GM21526 (cell line): ENCODE data around the gene MICU1.
A peak's percentile ranks its signal among the peaks of the same experiment; 100 is the strongest.
"Not testable (repeated sequence)": the region's sequence is repeated elsewhere in the genome, so short reads cannot be mapped to it uniquely, and the experiment has no call there.

Source experiments
- ATAC-seq: cut with Tn5 transposase; IDR thresholded peaks from one replicate; pipeline ENCODE4 v1.9.1; 2021; ENCODE audit warnings: moderate library complexity; ENCODE audit not compliant: unreplicated experiment, low FRiP score

The MICU1 gene, protein sequence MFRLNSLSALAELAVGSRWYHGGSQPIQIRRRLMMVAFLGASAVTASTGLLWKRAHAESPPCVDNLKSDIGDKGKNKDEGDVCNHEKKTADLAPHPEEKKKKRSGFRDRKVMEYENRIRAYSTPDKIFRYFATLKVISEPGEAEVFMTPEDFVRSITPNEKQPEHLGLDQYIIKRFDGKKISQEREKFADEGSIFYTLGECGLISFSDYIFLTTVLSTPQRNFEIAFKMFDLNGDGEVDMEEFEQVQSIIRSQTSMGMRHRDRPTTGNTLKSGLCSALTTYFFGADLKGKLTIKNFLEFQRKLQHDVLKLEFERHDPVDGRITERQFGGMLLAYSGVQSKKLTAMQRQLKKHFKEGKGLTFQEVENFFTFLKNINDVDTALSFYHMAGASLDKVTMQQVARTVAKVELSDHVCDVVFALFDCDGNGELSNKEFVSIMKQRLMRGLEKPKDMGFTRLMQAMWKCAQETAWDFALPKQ

DNA sequence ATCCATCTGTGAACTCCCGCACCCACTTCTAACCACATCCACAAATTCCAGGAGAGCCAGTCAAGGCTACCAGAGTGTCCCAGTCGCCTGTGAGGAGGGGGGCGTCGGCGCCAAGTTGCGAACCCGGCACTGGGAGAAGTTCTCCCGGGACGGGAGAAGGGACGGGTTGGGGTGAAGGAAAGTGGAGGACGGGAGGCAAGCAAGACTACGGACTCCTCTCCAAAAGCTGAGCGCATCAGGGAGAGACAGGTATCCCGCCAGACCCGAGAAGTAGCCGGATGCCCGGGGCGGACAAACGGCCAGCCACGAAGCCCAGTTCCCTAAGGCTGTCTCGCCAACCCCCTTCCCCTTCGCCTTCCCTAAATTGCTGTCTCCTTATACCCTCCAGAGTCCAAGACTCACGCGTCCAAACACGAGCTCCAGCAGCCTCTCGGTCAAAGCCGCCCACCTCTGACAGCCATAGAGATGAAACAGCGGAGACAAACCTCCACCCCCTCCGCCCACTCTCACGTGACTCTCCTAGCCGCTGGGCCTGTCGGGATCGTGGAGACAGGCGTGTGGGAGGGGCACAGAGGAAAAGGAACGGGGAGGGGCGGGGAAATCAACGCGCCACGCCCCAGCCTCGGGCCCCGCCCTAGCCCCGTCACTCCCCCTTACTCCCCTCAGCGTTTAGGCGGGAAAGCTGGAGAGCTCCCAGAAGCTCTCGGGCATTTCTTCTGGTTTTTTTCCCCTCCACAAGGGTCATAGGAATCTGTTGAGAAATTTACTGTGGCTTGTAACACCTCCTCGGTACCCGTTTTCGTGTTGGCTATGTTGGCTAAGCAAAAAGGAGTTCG is at the start of gene MICU1:
MICU1 (minus strand) TSS at position 472 of the 836 bp plus-strand sequence. CDS start 59,286 bp downstream, outside the sequence.
- ATAC-seq: peak; percentile 94

DNA sequence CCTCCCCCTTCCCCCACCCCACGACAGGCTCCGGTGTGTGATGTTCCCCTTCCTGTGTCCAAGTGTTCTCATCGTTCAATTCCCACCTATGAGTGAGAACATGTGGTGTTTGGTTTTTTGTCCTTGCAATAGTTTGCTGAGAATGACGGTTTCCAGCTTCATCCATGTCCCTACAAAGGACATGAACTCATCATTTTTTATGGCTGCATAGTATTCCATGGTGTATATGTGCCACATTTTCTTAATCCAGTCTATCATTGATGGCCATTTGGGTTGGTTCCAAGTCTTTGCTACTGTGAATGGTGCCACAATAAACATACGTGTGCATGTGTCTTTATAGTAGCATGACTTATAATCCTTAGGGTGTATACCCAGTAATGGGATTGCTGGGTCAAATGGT is 48.3 kb upstream of the MICU1 start:
- not testable (repeated sequence) for ATAC-seq

DNA sequence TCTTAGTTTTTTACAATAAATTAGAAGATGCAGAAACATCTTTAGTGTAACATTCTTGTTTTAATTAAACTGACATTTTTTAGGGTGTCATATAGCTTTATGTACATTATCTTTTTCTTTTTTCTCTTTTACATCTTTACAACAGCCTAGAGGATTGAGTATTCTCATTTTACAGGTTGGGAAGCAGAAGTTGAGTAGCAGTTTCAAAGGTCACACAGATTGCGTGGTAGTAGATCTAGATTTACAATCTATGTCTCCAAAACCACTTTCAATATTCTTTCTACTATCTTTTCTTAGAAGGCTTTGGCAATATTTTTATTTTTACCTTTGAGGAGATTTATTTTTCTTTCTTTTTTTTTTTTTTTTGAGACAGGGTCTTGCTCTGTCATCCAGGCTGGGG is 47.4 kb upstream of the MICU1 start:
- no peak for ATAC-seq

DNA sequence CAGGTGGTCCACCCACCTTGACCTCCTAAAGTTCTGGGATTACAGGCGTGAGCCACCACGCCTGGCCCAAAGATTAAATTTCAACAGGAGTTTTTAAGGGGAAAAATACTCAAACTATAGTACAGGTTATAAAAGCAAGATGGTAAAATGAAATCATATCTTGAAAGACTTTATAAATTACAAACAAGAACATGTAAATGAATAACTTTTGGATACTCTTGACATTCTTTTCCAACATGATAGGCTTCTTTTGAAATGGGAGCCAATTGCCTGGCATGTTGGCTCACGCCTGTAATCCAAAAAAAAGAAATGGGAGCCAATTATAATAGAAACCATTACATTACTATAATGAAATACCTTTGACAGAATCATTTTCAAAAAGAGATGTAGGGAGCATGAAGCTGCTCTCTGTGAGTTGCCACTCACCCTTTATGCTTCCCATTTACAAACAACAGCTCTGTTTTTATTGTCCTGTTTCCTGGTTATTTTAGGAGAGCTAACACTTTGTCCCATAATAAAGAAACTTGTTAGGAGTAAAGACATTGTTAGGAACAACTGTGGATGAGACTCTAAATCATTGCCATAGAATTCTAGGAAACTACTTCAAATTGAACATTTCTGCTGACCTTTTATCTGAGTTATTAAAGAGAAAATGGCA is 41.5 kb upstream of the MICU1 start:
- no peak for ATAC-seq

DNA sequence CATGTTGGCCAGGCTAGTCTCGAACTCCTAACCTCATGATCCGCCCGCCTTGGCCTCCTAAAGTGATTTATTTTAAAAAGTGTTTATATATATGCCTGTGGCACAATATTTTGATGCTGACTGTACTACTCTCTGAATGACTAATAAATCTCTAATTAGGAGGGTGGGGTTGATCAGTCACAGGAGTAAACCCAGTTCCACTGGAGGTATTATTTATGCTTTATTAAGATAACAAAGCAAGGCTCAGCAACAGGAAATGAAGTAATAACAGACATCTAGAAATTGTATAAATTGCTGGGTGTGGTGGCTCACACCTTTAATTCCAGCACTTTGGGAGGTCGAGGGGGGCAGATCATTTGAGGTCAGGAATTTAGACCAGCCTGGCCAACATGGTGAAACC is 40.0 kb upstream of the MICU1 start:
- ATAC-seq: no peak

DNA sequence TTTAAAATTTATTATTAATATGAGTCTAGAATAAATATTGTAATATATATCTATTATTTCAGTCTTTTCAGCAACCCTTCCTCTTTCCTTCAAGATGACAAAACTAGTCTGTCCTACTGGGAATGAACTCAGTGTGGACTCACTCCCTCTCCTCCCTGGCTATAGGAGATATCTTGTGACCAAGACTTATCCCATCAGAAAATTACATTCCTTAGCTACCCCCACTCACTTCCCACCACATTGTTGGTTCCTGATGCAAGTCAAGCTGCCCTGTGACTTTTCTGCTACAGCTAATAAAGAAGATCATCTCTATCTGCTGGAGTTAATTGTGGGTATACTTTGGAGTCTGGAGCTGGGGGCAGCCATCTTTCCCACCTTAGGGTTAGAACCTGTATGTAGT is 38.1 kb upstream of the MICU1 start:
- ATAC-seq: no peak

DNA sequence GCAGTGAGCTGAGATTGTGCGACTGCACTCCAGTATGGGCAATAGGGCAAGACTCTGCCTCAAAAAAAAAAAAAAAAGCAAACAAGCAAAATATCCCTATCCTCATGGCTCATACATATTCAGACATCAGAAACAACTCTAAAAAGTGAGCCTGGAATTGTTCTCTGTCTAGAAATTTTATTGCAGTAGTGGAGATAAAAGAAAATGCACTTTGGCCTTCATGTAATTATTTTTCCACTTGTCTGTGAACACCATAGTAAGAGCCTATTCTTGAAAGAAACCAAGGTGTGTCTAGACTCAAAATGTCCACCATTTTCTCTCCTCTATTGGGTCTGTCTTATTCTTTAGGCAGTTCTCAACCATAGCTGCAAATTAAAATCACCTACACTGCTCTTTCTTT is 35.6 kb upstream of the MICU1 start:
- ATAC-seq: no peak

DNA sequence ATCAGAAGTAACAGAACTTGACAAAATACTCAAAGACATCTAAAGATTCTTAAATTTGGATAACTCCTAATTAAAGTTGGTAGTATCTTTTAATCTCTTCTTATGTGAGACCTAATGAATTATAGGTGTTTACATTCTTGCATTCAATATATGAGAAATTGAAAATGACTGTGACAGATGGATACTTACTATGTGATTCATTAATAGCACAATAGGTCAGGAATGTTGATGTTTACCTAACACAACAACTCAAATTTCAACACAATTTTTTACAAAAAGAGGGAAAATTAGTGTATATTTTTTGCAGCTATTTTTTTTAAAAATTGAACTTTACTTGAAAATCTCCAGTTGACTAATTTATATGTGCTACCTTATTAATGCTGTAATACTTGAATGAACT is 34.3 kb upstream of the MICU1 start:
- no peak for ATAC-seq

DNA sequence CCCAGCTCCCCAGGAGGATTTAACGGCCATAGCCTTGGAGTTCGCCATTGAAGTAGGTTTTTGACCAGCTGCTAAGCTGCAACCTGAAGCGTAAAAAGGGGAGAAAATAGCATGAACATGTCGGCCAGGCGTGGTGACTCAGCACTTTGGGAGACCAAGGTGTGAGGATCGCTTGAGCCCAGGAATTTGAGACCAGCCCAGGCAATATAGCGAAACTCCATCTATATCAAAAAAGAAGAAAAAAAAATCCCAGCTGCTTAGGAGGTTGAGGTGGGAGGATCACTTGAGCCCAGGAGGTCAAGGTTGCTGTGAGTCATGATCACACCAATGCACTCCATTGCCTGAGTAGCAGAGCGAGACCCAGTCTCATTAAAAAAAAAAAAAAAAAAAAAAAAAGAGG is 33.8 kb upstream of the MICU1 start:
- no peak for ATAC-seq

DNA sequence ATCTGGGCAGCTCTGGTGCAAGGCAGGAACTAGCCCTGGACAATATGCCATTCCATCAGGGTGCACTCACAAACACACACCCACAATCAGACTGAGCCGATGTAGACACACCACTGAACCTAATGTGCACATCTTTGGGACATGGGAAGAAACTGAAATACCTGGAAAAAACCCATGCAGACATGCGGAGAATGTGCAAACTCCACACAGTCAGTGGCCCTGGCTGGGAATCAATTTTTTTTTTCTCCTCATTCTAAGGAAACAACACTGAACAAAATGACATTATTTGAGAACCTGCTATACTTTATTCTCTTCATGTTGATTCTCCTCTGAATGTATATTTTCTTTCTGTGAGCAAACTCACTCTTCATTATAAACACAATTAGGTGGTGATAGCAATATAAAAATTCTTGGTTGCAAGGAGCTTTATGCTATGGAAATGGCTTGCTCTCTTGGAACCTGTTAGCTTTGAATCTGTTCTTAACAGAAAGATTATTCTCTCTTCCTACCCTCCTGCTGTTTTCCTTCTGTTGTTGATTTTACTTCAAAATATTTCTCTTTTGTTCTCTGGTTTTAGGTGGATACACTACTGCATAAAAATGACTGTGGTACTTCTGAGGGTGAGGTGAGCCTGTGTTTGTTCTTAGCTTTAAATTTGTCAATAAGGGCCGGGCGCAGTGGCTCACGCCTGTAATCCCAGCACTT is 33.0 kb upstream of the MICU1 start:
- ATAC-seq: no peak

DNA sequence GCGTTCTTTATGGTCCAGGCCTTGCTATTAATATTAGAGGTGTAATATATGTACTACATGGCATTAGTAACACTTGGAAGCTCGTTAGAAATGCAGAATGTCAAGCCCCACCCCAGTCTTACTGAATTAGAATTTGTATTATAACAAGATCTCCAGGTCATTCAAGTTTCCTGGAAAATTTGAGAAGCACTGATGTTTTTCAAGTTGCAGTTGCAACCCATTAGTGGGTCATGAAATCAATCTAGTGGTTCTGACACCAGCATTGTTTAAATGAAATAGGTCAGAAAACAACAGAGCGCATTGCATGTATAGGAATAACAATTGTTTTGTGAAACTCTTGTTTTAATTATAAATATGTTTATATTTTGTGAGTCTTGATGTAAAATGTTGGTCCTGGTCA is 28.8 kb upstream of the MICU1 start:
- ATAC-seq: no peak

DNA sequence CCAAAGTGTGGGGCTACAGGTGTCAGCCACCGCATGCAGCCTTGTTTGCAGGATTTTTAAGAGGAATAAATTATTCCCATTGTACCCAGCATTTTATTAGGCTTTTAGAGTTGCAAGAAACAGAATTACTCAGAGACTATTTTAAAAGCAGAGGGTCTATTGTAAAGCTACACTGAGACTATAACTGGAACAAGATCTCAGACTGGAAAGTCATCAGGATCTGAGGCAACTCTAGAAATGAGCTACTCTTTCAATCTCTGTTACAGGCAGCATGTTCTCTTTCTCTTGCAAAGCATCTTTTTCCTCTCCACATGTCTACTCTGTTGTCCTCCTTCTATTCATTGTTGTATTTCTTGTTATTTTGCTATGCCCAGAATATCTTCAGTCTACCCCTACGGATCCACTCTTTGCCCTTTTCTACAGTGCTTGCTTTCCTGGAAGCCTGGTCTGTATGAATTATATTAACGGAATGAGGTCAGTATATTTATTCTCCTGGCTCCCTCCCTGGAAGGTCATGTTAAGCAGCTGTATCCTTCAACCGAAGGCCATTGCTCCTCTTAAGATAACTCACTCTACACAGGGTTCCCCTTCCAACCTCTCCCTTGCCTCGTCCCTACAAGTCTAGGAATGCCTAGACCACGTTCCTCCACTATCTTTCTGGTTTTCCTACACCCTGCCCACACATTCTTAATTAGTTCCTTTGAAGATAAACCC is 27.7 kb upstream of the MICU1 start:
- ATAC-seq: no peak

DNA sequence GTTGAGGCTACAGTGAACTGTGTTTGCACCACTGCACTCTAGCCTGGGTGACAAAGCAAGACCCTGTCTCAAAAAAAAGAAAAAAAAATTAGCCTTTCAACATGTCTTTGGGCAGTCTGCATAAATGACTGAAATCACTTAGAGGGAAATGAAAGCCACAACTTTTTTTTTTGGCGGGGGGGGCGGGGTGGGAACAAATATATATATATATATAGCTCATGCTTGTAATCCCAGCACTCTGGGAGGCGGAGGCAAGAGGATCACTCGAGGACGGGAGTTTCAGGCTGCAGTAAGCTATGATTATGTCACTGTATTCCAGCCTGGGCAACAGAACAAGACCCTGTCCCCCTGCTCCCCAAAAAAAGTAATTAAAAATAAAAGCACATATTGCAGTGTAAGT is 23.4 kb upstream of the MICU1 start:
- no peak for ATAC-seq

DNA sequence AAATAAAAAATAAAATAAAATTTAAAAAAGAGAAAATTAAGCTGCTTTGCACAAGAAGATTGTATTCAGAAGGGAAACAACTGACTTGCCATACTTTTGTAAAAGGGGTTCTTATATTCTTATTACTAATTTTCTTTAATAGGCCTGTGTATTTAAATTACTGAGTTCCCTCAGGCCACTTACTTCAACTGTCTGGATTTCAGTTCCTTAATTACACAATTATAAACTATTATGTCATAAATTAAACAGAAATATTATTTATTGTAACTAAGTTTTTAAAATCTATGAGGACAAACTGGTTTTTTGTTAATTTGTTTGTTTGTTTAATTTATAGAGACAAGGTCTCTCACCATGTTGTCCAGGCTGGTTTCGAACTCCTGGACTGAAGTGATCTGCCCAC is 22.4 kb upstream of the MICU1 start:
- no peak for ATAC-seq

DNA sequence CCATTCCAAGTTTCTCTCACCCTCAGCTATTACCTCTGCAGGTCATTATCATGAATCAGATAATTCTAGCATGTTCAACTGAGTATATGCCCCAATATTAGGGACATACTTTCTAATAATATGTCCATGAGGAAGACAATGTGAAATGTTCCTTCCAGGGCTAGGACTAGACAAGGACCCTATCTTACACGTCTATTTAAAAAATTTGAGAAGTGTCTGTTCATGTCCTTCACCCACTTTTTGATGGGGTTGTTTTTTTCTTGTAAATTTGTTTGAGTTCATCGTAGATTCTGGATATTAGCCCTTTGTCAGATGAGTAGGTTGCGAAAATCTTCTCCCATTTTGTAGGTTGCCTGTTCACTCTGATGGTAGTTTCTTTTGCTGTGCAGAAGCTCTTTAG is 21.1 kb upstream of the MICU1 start:
- ATAC-seq: not testable (repeated sequence)

DNA sequence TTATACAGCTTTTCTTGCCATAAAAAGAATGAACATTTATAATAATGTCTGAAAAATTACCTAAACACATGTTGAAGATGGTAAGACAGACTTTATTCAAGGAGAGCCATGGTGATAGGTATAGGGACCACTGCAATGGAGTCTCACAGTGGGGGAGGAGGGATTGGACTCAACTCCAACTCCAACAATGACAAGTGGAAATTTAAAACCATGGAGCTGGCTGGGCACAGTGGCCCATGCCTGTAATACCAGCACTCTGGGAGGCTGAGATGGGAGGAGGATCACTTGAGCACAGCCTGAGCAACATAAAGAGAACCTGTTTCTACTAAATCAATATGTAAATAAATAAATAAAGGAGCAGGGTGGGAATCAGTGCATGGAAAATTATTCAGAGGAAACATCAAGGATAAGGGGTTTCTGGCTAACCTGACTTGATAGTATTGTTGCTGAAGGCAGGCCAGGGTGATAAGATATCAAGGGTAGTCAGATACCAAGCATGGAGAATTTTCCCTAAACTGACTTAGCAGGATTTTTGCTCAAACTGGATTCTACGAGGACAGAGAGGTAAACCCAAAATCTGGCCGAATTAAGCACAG is 19.5 kb upstream of the MICU1 start:
- ATAC-seq: no peak

DNA sequence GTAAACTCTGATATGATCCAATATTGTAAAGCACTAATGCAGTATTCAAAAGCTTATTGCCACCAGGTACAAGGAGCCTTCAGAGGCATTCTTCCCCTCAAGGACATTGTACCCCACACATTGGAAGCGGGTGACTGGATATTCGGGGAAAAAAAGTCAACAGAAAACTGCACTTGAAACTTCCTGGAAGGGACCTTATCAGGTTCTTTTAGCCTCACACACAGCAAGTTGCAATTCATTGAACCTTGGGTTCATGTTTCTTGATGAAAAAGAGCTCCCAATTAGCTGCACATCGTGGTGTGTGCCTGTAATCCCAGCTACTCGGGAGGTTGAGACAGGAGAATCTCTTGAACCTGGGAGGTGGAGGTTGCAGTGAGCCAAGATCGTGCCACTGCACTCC is 16.4 kb upstream of the MICU1 start:
- no peak for ATAC-seq

DNA sequence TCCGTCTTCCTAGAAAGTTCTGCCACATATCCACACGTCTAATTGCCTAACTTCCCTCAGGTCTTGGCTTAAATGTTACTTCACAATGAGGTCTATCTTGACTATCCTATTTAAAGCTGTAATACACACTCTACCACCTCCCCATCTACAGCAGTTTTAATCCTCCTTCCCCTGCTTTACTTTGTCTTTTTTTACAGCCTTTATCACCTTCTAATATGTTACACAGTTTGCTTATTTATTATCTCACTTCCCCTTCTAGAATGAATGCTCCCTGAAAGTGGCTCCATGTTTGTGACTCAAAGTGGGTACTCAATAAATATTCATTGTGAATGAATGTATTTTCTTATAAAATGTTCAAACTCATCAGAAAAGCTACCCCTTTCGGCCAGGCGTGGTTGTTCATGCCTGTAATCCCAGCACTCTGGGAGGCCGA is 13.6 kb upstream of the MICU1 start:
- no peak for ATAC-seq

DNA sequence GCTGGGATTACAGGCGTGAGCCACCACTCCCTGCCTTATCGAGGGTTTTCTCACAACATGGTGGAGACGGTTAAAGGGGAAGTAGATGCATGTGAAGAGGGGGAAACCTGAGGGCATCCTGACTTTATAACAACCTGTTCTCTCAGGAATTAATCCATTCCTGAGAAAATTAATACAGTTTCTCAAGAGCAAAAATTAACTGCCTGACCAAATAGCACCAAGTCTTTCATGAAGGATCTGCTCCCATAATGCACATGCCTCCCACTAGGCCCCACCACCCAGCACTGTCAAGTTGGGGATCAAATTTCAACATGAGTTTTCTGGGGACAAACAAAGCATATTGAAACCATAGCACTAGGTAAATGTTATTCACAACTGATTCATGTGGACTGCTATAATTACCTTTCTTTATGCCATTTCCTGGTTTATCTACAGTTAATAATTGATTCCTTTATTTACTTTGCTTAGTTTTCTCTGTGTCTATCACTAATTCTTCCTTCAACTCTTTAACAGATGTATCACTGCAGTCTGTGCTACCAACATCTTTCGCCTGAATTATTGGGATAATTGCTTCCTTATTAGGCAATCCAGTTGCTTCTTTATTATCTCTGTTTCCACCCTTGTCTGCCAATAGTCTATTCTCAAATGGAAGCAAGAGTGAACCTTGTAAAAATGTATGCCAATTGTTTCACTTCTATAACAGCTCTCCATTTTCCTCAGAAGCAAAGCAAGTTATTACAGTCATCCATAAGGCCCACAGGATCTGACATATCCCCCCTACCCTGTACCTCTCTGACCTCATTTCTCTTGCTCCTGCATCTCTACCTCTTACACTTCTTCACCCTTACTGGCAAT is 12.9 kb upstream of the MICU1 start:
- no peak for ATAC-seq
